GM19467 (cell line): Measurements from ENCODE around the gene ZNF283.
"Not testable (repeated sequence)": the region's sequence is repeated elsewhere in the genome, so short reads cannot be mapped to it uniquely, and the experiment has no call there.

Experiments used
- ATAC-seq: cut with Tn5 transposase; IDR thresholded peaks from one replicate; pipeline ENCODE4 v1.9.1; 2021; ENCODE audit warnings: mild to moderate bottlenecking, moderate library complexity; ENCODE audit not compliant: unreplicated experiment

The ZNF283 gene

DNA sequence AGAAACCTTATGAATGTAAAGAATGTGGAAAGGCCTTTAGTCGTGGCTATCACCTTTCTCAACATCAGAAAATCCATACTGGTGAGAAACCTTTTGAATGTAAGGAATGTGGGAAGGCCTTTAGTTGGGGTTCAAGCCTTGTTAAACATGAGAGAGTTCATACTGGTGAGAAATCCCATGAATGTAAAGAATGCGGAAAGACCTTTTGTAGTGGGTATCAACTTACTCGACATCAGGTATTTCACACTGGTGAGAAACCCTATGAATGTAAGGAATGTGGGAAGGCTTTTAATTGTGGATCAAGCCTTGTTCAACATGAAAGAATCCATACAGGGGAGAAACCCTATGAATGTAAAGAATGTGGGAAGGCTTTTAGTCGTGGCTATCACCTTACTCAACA, 20.8 kb downstream of the ZNF283 start:
- ATAC-seq = no peak

DNA sequence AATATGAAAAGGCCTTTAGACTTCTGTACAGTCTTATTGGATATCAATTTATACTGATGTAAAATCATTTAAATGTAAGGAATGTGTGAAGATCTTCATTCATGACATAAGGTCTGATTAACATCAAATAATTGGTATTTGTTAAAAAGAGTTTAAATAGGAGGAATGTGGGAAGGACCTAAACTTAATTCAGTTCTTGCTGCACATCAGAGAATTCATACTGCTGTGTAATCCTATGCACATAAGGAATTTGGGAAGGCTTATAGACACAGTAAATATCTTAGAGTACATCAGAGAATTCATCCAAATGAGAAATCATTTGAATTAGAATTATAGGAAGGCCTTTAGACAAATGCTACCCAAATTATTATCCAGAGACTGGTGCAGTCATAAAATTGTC, 21.7 kb downstream of the ZNF283 start:
- no peak for ATAC-seq

DNA sequence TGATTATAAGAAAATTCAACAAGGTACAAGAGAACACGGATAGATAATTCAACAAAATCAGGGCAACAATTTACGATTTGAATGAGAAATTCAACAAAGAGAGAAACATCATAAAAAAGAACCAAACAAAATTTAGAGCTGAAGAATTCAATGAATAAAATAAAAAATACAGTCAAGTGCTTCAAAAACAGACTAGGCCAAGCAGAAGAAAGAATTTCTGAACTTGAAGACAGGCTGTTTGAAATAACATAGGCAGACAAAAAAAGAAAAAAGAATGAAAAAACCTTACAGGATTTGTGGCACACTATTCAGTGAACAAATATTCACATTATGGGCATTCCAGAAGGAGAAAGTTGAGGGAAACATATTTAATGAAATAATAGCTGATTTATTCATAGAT, 31.1 kb downstream of the ZNF283 start:
- no peak for ATAC-seq

DNA sequence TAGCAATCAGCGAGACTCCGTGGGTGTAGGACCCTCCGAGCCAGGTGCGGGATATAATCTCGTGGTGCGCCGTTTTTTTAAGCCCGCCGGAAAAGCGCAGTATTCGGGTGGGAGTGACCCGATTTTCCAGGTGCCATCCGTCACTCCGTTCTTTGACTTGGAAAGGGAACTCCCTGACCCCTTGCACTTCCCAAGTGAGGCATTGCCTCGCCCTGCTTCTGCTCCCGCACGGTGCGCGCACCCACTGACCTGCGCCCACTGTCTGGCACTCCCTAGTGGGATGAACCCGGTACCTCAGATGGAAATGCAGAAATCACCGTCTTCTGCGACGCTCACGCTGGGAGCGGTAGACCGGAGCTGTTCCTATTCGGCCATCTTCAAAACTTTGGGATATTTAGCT, 39.8 kb downstream of the ZNF283 start:
- ATAC-seq = not testable (repeated sequence)

DNA sequence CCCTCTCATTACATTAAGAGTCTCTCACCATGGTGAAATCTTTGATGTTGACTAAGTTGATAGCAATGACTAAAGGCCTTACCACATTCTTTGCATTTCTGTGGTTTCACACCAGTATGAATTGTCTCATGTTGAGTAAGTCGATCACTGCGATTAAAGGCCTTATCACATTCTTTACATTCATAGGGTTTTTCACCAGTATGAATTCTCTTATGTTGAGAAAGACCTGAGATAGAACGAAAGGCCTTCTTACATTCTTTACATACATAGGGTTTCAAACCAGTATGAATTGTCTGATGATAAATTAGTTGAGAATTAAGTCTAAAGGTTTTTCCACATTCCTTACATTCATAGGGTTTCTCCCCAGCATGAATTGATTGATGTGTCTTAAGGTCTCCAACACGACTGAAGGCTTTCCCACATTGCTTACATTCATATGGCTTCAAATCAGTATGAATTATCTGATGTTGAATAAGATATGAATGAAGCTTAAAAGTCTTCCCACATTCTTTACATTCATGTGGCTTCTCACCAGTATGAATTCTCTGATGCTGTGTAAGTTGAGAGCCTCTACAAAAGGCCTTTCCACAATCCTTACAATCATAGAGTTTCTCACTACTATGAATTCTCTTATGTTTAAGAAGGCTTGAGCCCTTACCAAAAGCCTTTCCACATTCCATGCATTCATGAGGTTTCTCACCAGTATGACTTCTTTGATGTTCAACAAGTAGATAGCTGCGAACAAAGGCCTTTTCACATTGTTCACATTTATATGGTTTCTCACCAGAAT, 45.6 kb downstream of the ZNF283 start:
- ATAC-seq = no peak

DNA sequence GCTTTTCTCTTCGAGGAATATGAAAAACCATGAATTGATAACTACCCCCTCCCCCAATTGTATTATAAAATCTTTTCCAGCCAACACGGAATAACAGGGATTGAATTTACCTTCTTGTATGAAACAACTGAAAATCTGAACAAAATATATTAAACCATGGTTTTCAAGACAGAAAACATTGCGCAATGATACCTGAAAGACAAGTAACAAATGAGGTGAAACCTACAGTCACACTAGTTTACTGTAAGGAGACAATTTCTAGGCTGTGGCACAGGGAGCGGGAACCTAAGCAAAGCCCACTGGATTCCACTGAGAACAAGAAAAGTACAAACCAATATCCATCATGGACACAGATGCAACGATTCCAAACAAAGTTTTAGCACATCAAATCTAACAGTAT, 53.4 kb downstream of the ZNF283 start:
- ATAC-seq = no peak

DNA sequence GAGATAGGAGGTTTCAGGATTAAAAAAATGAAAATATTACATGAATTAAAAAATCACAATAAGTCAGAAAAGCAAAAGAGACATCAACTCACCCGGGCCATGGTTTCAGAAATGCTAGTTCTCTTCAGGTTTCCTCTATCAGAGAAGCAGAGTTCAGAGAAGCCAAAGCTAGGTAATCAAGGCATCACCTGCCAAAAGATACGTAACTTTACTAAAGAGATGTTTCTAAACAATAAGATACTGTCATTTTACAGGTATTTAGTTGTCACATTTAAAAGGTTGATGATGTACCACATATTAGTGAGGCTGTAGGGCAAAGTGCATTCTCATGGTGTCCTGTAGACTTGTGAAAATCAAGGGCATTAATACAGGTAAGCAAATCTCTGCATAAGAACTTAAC, 56.7 kb downstream of the ZNF283 start, which contains the start of gene ZNF404:
TSS of gene ZNF404 (minus strand) at position 101 of the 400 bp plus-strand sequence.
- ATAC-seq = no peak

DNA sequence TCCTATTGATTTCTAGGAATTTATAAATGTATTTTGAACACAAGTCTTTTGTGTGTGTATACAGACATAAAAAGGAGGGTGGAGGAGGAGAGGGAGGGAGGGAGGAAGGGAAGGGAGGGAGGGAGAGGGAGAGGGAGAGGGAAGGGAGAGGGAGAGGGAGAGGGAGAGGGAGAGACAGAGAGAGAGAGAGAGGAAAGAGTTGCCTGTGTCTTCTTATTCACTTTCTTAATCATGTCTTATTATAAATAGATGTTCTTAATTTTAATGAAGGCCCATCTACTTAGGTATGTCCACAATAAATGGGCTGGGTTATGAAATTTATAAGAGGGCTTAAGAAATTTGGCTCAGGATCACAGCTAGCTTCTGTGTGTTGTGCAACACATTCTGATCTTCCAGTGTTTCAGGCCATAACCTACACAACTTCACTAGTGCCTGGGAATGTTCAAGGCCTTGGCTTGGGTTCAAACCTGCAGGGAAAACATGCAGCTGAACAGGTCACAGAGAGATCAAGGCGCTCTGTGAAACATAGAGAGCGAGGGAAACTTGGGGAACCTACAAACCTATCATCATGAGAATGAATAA, 68.7 kb downstream of the ZNF283 start:
- no peak for ATAC-seq
